Activated CD4-positive, alpha-beta T cell treated with anti-CD3 and anti-CD28 coated beads for 48 hours (primary cell): ENCODE results near the gene SUPT20HL2.
A peak's percentile ranks its signal among the peaks of the same experiment; 100 is the strongest.
"Not testable (repeated sequence)": the region's sequence is repeated elsewhere in the genome, so short reads cannot be mapped to it uniquely, and the experiment has no call there.

Experiments
- DNase-seq: peaks from one replicate; pipeline ENCODE4 v3.0.0-alpha.2; 2020

Gene SUPT20HL2

GRCh38 chrX:24308803-24309202 lies 5.1 kb downstream of the SUPT20HL2 start:
- not testable (repeated sequence) for DNase-seq

- DNase-seq = no peak
These were observed 7.4 kb downstream of the SUPT20HL2 start for GRCh38 chrX:24306440-24306839.

GRCh38 chrX:24305905-24306304 lies 8.0 kb downstream of the SUPT20HL2 start:
- DNase-seq = no peak

- no peak for DNase-seq
These were observed 12.1 kb downstream of the SUPT20HL2 start for GRCh38 chrX:24301806-24302205.

DNA sequence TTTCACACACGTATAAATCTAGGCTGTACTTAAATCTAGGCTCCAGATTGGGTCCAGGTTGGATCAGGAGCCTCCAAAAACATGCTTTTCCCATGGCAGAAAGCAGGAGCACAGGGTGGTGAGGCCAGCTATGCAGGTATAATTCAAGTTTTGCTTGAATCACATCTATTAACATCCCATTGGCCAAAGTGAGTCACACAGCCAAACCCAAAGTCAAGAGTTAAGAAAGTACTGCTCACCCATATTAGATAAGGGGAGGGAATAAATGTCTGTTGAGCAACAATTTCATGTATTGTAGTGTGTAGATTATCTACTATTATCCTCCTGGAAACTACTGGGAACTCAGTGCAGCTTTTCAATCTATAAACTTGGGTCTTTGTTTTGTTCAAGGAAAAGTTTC lies 12.8 kb downstream of the SUPT20HL2 start:
- DNase-seq = no peak

DNA sequence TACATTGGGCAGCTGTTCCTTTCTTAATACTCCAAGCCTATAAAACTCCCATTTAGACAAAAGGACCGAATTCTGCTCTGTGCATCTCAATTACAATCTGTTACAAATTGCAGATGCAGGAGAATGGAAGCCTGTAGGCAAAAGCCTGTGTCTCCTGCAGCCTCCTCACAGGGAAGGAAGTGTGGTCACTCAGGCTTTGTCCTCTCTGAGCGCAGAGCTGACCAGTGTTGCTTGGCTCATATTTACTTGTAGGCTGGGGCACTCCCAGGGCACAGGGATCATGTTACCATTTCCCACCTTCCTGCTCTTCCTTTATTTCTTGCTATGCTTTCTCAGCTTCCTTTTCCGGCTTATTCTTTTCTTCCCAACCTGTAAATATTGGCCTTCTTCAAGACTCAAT lies 15.7 kb downstream of the SUPT20HL2 start:
- no peak for DNase-seq

DNA sequence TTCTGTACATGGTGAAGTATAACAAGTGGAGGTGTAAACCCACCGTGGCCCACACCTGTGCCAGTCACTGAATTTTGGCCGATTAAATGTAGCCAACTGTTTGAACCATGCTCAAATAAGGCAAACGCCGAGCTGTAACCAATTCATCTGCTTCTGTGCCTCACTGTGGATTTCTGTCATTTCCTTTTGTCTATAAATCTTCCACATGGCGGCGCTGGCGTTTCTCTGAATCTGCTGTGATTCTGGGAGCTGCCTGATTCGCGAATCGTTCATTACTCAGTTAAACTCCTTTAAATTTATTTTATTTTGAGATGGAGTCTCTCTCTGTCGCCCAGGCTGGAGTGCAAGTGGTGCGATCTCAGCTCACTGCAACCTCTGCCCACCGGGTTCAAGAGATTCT lies 19.2 kb downstream of the SUPT20HL2 start:
- peak; percentile 65 for DNase-seq

DNA sequence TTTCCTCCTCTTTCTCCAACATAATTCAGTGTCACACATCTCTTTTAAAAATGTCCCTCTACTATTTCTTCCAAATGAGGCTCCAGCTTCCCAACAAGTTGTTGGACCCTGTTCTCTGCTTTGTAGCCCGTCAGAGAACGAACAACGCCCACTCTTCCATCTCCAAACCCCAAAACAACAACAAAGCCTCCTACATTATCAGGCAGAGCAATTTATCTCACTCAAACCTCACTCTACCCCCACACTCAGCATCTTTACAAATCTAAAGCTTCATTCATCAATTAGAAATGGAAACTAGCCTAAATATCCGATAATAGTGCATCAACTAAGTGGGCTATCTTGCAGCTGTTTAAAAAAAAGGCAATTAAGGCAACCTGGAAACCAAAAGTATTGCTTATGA lies 20.5 kb downstream of the SUPT20HL2 start:
- no peak for DNase-seq

DNA sequence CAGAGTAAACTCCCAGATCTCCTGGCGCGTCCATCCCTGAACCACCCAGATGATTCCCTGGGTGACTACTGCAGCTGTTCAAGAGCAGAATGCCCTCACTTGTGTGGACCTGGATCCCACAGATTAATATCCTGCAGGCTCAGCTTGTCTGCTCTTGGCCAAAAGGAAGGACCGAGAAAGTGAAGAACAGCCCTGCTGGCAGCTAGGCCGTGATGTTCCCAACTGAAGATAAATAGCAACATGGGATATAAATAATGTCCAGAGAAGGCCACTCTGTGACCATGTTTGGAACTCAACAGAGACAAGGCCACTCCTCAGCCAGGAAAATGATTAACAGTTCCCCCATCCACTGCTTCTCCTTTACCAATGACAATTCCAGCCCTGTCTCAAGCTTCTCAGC lies 21.5 kb downstream of the SUPT20HL2 start:
- no peak for DNase-seq

DNA sequence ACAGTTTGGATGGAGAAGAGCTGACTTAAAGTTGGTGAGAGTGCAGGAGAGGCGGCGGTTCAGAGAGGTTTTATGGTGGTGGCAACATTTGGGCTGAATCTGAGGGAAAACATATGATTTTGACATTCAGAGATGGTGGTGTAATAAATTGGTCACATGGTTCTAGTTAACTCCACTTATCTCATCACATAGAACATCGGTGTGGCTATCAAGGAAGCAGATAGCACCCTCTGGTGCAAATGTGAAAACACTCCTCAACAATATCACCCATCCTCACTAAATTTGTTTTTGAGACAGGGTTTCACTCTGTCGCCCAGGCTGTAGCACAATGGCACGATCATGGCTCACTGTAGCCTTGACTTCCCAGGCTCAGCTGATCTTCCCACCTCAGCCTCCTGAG lies 28.8 kb downstream of the SUPT20HL2 start:
- no peak for DNase-seq

GRCh38 chrX:24283127-24283794 lies 30.6 kb downstream of the SUPT20HL2 start:
- no peak for DNase-seq

DNA sequence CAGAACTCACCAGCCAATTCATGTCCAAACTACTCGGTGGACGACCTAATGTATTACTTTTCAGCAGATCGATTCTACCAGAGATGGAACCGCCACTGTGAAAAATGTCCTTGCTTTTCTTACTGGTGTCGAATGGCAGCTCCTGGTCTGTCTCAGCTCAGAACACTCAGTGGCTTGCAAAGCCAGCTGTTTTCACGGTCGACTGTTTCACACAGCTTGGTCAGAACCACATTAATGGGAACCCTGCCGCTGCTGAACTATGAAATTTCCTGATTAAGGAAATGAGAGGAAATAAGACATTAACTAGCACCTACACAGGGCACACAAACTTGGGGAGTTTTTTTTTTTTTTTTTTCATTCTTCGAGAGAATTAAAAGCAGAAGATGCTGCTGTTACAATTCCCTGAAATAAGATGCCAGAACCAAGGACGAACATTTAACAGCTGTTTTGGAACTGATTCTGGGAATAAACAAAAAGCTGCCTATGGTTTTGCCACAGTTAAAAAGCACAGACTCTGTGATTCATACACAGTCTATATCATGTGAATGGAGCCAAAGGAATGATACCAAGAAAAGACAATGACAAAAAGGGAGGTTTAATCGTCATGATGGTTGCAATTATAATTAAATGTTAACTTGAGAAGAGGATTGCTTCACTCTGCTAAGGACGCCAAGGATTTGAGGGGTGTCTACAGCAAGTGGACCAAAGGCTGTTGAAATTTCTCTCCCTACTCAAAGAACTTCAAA lies 31.3 kb downstream of the SUPT20HL2 start:
- no peak for DNase-seq

DNA sequence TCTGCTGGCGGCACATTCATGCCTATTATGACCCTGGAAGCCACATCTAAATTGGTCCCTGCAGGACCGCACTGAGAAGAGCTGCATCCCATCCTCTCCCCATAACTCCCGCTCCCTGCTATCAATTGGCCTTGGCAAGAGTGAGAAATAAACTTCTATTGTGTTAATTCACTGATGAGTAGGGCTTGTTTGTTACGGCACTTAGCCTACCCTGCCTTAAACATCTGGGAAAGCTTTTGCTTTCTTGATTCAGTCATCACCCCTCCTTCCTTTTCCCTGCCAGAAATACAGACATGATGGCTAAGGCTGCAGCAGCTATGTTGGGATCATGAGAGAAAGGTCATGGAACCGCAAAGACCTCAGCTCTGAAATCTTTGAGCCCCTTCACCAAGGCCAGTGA lies 36.5 kb downstream of the SUPT20HL2 start:
- no peak for DNase-seq

- DNase-seq = no peak
These were observed 37.9 kb downstream of the SUPT20HL2 start for GRCh38 chrX:24276015-24276414.

DNA sequence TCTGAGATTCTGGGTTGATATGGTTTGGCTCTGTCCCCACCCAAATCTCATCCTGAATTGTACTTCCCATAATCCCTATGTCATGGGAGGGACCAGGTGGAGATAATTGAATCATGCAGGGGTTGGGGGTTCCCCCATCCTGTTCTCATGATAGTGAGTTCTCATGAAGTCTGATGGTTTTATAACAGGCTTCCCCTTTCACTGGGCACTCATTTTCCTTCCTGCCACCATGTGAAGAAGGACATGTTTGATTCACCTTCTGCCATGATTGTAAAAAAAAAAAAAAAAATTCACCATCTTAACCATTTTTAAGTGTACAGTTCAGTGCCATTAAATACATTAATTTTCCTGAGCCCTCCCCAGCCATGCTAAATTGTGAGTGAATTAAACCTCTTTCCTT lies 42.6 kb downstream of the SUPT20HL2 start:
- no peak for DNase-seq

DNA sequence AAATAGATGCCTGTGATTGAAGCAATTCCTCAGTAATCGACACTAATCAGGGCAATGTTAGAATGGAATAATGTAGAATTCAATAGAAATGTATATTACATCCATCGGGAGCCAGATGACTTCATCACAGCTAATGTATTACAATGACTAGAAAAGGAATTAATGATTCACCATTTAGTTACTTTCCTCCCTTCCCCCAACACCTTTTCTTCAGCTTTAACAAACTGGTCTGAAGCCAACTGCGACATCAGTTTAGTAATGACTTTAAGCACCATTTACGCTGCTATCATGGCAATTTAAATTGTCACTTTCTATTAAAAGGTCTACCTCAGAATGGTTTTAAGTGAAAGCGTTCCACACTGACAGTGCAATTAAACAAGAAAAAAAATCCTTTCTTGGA lies 45.1 kb downstream of the SUPT20HL2 start:
- DNase-seq = no peak

GRCh38 chrX:24266996-24267395 lies 46.9 kb downstream of the SUPT20HL2 start:
- no peak for DNase-seq

DNA sequence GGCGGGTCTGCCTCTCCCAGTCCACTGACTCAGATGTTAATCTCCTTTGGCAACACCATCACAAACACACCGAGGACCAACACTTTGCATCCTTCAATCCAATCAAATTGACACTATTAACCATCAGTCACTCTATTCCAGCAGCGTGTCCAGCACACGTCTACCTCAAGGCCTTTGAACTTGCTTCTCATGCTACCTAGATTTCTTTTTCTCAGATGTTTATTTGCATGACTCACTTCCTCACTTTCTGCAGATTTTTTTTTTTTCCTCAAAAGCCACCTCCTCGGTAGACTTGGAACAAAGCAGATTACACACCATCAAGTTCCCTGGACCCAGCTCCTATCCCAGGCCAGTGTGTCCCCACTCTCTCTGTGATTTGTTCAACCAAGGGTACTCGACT lies 49.5 kb downstream of the SUPT20HL2 start:
- DNase-seq = no peak

- no peak for DNase-seq
These were observed 51.6 kb downstream of the SUPT20HL2 start for GRCh38 chrX:24262309-24262708.
